Activated CD4-positive, alpha-beta T cell treated with anti-CD3 and anti-CD28 coated beads for 1 hour (primary cell): ENCODE data around the gene RHOV.
"Not testable (repeated sequence)": the region's sequence is repeated elsewhere in the genome, so short reads cannot be mapped to it uniquely, and the experiment has no call there.

ENCODE experiments used
- DNase-seq: peaks from one replicate; pipeline ENCODE4 v3.0.0-alpha.2; 2020

Gene RHOV

DNA sequence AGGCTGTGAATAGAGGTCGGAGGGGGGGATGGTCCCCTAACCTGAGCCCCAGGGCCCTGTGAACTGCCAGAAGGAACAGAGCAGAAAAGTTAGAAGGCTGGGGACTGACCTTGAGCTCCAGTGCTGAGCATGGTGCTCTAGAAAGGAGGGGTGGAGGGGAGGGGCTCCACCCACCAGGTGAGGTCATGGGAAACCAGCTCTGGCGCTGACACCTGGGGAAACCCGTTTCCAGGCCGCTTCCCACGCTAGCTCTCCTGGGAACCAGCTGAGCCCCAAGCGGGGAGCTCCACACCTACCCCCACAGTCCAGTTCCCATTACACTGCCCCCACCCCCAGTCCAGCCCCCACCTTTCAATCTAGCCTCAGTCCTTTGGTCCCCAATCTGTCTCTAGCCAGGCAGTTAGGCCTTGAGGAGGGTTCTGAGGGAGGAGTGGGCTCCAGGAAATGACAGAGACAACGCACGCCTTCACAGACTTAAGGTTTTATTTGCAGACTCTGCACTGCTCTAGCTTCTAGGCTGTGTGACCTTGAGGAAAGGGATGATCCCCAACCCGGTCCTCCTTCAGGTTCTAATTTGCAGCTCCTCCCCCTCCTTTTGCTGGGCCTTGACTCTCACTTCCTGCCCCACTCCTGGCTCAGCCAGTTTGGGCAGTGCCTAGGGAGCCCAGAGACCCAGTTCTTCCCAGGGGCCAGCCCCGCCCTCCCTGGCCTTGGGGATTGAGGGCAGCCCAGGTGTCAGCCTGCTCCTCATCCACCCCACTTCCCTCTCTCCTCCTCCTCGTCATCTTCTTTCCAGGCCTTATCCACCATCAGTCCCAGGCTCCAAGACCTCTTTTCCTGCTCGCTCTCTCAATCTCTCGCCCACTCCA, 2.1 kb downstream of the RHOV start:
- DNase-seq: no peak

DNA sequence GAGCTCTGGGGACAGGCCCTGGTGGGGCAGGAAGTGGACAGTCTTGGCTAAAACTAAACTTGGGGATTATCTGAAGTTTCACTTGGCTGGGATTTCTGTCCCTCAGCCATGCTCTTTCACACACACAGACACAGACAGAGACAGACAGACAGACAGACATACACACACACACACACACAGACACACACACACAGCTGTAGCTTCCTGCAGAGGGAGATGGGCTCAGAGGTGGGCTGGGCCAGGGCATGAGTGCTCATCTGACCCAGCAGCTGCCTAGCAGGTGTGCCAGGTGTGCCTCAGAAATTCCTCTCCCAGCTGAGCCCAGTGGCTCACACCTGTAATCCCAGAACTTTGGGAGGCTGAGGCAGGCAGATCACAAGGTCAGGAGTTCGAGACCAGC, 3.3 kb downstream of the RHOV start:
- no peak for DNase-seq

- no peak for DNase-seq
Observed at GRCh38 chr15:40869686-40870085, 4.3 kb downstream of the RHOV start.

GRCh38 chr15:40867199-40867598, 6.8 kb downstream of the RHOV start:
- no peak for DNase-seq

DNA sequence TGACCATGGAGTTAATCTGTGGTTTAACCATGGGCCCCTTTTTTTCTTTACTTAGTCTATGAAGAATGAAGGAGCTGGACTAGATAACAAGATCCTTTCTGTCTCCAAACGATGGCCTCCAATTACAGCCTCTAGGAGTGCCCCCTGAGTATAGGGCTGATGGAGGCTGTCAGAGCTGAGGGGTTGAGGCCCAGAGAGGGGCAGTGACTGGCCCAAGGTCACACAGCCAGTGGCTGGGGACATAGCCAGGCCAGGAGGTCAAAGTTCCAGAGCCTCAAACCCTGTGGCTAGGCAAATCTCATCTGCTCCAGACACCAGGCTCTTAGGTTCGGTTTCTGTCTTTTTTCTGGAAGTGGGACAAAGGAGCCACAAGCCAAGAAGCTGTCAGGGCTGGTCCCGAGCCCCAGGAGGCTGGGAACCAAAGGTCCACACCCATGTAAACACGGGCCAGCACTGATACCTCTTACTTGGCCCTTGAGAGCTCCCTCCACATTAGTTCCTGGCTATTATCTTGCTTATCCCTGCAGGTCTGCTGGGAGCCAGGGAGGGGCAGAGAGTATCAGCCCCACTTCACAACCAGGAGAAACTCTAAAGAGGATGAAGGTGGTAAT, 10.3 kb downstream of the RHOV start:
- no peak for DNase-seq

- not testable (repeated sequence) for DNase-seq
Observed at GRCh38 chr15:40861147-40861546, 12.9 kb downstream of the RHOV start.

DNA sequence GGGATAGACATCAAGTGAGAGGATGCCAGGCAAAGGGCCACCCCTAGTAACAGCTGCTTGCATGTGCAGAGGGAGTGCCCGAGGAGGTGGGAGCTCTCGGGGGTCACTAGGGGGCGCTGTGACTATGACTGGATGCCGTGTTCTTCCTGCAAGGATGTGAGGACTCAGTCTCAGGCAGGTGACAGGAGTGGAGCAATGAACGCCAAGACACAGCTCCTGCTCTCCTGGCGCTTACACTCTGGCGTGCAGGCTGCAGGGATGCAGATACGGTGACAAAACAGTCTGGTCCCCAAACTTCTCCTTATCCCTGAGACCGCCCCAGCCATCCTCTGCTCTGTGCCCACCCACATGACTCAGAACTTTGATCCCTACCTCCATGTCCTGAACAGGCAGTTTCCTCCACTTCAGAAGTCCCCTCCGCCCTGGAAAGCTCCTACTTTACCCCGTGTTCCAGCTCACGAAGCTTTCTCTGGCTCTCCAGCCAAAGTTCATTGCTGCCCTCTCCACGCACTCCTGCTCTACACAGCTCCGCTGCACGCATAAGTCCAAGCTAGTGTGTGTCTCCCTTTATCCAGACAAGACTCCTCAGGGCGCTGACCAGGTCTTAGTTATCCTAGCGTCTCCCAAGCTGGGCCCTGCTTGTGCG, 14.7 kb downstream of the RHOV start:
- DNase-seq: peak; percentile 66

GRCh38 chr15:40858706-40859105, 15.3 kb downstream of the RHOV start:
- no peak for DNase-seq

- peak; percentile 72 for DNase-seq
Observed at GRCh38 chr15:40857601-40858341, 16.3 kb downstream of the RHOV start.

GRCh38 chr15:40856746-40857145, 17.3 kb downstream of the RHOV start:
- DNase-seq: no peak

DNA sequence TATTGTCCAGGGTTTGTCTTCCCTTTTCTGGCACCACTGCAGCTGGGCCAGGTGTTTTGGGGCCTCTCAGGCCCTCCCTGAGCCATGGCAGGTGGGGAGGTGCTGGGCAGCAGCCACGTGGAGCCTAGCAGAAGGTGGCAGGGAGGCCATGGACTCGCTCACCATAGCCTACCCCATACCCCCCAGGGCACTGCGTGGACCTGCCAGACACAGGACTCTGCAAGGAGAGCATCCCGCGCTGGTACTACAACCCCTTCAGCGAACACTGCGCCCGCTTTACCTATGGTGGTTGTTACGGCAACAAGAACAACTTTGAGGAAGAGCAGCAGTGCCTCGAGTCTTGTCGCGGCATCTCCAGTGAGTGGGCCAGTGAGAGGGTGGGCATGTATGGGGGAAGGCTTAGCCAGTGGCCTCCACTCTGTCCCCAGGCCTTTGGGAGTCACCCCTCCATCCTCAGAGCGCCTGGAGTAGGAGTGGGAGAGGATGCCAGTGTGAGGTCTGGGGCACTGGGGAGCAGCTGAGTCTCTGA, 18.3 kb downstream of the RHOV start:
- no peak for DNase-seq

GRCh38 chr15:40854161-40854560, 19.9 kb downstream of the RHOV start:
- DNase-seq: no peak

- DNase-seq: no peak
Observed at GRCh38 chr15:40853241-40853890, 20.7 kb downstream of the RHOV start.

DNA sequence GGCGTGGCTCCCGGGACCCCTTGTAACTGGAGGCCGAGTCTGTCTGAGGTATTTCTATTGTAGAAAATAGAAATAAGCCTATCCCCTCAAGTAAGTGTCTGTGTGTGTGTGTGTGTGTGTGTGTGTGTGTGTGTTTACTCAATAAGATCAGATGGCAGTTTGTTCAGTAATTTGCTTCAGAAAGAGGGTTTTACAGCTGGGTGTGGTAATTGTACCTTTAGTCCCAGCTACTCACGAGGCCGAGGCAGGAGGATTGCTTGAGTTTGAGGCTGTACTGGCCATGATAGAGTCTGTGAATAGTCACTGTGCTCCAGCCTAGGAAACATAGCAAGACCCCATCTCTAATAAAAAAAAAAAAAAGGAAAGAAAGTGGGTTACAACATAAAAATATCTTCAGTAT, 21.5 kb downstream of the RHOV start:
- DNase-seq: no peak

DNA sequence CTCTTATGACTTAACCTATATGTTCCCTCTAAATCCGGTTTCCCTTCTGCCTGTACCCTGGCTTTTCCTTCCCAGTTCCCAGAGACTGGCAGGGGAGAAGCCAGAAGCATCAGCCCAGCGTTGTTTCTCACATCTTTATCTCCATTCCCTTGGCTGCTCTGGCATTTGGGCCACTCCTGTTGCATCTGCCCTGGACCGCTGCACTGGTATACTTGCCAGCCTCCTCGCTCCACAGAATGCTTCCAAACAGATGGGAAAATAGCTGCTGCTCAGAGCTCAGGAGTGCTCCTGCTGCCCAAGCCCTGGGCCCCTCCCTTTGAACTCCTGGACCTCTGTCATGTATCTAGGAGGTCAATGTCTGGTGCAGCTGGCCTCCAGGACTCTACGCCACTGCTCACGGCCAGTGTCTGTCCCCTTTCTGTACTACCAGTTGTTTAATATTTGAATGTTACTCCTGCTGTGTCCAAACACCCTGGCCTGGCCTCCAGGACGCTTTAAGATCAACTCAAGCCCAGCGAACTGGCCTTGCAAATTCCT, 23.4 kb downstream of the RHOV start:
- no peak for DNase-seq

- DNase-seq: no peak
Observed at GRCh38 chr15:40847223-40847961, 26.6 kb downstream of the RHOV start.

DNA sequence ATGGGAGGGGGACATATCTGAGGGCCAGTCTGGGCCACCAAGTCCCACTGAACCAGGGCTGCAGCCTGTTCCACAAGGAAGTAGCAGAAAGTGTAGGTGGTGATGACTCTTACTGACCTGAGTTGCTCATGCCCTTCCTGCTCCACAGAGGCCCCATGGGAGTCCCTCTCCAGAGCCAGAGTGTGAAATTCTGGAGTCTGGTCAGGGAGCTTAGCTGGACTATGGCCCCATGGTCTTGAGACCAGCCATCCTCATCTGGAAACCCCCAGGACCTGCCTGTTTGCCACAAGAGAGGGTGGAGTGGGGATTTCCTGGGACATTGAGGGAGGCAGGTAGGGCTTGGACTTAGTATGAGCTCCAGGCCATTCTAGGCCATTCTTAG, 27.2 kb downstream of the RHOV start:
- no peak for DNase-seq

DNA sequence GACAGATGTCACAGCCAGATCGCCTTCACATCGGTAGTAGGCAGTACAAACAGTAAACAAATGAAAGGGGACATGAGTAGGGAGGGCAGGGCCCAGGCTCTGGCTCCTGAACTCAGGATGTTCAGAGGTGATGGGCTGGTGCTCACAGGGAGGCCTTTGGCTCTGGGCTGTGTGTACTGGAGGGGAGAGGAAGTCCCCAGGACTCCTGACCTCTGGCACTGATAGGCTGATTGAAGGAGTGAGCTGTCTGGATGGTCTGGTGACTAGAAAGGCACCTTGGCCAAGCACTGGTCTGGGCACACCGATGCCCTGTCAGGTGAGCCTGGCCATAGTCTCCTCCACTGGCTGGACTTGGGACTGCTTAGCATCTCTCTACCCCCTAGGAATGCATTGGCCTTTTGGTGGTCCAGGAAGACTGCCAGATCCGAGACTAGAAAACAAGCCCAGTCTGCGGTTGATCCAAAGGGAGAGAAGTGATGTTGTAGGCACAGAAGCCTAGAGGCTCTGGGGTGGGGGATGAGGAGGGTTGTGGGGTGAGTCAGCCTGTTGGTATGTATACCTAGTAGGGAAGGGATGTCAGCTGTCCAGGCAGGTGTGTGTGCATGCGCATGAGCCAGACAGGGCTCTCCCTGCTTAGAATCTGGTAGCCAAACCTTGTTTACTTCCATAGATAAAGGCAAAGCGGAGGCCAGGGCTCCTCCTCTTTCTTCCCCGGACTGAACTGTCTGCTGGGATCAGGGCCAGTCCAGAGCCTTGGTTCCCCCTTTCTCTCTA, 28.3 kb downstream of the RHOV start:
- no peak for DNase-seq

GRCh38 chr15:40845036-40845435, 29.0 kb downstream of the RHOV start:
- no peak for DNase-seq

- DNase-seq: peak; percentile 14
Observed at GRCh38 chr15:40844696-40845030, 29.4 kb downstream of the RHOV start.
